Hematopoietic multipotent progenitor cell (in vitro differentiated cells): ENCODE data around the gene ADGRG1. TPM values are rescaled to one million over a fixed set of nuclear protein-coding genes. Genes with fewer than 3 reads are reported as not detected.

ENCODE experiments used
- DNase-seq, 3 donors: peaks; one replicate each; pipeline ENCODE4 v3.0.0-alpha.2; 2011 to 2015; ENCODE audit warnings: low read depth in 2 of 3, low spot score in 2 of 3
- total RNA-seq: library from RNA; depleted of rRNA; stranded (reverse); fragments of >200 nt; gene quantifications from one replicate; pipeline ENCODE4 v1.2.3, GENCODE V29; 2012

ADGRG1 gene
- total RNA-seq, 1 donor: 93.2 TPM

DNA sequence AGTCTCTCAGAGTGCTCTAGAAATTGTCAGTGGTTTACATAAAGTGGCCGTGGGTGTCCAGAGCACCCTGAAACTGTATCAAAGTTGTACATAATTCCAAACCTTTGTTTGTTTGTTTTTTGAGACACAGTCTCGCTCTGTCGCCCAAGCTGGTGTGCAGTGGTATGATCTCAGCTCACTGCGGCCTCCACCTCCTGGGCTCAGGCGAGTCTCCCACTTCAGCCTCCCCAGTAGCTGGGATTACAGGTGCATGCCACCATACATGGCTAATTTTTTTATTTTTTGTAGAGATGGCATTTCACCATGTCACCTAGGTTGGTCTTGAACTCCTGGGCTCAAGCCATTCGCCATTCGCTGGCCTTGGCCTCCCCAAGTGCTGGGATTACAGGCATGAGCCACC is 24.3 kb upstream of the ADGRG1 start:
- no peak for DNase-seq

DNA sequence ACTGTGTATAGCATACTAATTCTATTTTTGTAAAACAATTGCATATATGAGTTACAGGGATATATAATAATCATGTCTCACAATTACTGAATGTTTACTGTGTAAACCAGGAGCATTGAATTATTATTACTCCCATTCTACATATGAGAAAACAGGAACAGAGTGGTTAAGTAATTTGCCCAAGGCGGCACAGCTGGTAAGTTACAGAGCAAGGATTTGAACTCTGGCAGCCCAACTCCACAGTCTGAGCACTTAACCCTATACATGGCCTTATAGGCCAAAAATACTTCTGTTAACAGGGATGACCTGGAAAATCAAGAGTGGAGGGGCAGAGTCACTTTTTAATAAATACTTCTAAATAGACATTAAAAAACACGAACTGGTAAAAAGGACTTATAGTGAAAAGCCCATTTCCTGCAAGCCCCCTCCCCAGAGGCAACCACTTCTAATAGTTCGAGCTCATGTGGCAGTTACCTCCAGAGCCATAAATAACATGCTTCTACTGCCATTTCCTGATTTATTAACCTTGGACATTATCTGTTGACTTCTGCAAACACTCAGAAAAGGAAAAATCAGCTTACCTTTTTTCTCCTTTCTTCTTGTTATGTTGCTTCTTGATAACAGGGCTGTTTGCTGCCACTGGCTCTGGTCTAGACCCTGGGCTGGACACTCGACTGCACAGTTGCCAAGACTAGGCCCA is 22.1 kb upstream of the ADGRG1 start:
- no peak for DNase-seq

DNA sequence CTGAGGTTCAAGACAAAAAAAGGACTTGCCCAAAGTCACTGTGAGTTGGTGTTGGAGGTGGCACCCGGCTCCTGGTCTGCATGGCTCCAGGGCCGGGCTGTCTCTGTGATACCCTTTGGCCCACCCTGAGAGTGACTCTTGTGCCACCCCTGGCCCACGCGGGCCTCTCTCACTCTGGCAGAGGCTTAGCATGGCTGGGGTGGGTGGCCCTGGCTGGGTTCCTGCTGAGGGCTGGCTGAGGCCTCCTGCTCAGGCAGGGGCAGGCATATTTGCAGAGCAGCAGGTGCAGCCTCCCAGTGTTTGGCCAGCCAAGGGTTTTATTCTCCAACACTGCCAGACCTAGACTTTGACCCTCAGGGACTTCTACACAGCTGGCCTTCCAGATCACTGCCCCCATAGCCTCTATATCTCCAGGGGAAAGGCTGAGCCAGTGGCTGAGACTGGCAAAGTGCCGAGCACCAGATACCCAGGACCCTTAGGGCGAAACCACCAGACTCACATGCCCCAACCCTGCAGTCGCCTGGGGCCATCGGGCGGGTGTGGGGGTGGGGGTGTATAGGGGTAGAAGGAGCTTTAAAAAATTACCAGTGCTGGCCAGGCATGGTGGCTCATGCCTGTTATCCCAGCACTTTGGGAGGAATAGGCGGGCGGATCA is 21.5 kb upstream of the ADGRG1 start:
- DNase-seq: no peak

DNA sequence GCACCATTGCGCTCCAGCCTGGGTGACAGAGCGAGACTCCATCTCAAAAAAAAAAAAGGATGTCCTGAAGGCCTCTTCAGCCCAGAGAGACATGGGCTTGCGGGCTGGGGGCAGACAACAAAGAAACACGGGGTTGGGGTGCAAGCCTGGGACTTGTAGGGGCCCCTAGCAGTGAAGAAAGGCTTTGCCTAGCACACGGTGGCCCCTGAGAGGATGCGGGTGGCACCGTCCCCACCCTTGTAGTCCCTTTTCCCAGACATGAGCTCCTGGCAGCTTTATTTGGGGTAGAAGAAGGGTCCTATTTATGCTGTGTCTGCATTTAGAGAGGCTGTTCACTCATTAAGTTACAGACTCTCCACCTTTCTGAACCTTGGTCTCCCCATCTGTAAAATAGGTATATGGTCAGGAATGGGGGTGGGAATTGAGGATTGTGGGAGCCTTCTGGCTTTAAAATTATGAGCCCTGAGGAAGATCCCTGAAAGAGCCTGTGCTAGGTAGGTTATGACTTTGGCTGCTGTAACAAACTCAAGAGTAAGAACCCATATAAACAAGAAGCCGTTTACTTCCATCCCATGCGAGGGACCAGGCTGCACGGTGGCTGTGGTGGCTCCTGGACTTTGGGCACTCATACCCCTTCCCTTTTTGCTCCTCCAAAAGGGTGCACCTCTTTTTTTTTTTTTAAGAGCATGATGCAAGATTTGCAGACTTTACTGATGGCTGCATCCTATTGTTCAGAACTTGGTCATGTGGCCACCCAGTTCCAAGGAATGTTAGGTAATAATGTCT is 20.6 kb upstream of the ADGRG1 start:
- DNase-seq: no peak

DNA sequence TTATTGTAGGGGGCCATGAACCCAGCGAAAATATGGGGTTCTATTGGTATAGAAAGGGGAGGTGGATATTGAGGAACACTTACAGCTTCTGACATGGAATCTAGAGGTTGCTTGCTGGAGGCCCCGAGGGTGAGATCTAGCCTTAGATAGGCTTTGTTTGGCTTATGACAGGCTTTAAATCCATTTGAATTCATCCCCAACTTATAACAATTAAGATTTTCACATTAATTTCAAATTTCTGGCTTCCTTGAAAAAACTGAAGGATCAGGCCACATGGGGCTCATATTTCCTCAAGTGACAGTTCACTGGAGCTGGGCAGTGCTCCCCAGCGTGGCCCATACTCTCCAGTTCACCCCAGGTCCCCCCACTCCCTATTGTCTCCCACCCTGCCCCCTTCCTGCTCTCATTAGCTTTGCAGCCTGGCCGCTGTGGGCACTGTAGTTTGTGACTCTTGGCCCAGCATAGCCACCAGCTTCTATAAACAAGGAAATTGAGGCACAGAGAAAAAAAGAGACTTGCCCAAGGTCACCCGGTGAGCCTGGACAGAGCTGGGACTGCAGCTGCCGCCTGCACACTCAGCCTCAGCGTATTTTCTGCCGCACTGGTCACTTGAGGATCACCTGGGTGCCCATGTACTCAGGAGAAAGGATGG is 19.8 kb upstream of the ADGRG1 start:
- DNase-seq: no peak

DNA sequence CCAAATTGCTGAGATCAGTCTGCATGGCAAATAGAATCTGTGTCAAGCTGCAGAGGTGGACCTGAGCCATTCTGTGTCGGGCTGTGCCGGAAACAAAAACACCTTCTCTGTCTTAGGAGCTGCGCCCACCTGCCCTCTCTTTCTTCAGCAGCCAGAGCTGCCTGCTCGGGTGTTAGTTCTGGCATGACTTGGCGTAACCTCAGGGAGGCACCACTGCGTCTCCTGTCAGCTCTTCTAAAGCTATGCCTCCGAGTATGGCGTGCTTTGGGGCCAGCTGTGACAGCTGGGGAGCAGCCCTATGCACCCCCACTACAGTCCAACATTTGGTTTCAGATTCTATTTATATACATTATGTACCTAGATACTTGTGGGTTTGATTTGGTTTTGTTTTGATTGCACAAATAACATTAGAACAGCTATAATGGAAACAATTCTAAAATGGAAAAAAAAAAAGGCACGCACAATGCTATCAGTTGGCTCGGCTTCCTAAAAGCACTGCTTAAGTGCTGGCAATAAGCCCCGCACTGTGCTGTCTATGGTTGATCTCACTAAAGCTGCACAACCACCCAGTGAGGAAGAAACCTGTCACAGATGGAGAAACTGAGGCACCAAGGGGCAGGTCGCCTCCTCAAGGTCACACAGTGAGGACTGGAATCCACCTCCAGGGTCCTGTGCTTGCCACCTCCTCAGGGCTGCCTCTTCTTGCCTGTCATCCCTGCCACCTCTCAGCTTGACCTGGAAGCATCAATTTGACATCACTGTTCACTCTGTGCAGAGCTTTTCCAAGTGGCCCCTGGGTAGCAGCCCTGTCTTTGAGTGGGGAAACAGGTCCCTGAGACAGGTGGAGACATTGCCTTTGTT is 18.7 kb upstream of the ADGRG1 start:
- peak in 1 of 3 donors; percentile 86 for DNase-seq

DNA sequence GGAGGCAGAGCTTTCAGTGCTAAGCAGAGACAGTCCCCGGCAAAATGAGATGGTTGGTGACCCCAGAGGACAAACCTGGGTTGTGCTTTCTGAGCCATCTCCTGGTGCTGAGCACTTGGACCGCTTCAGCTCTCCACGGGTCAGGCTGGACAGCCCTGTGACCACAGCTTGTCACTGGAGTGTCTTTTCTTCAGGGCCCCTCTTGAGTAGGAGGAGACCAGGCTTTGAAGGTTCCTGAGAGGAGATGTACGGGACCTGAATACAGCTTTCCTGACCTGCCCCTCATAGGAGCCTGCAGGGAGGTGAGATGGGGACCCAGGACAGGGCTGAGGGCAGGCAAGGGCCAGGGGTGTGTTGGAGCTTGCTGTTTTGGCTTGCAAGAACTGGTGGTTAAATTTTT is 17.8 kb upstream of the ADGRG1 start:
- no peak for DNase-seq

DNA sequence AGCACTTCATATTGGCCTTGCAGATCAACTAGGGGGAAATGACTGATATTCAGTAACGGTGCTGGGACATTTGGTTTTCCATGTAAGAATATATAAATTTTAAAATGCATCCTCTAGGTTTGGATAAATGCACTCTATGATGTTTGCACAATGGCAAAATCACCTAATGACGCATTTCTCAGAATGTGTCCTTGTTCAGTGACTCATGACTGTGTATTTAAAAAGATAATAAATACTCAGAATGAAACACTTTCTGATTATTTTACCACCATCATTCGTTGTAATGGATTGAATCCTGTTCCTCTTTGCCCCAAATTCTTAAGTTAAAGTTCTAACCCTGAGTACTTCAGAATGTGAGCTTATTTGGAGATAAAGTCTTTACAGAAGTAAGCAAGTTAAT is 17.2 kb upstream of the ADGRG1 start:
- no peak for DNase-seq

DNA sequence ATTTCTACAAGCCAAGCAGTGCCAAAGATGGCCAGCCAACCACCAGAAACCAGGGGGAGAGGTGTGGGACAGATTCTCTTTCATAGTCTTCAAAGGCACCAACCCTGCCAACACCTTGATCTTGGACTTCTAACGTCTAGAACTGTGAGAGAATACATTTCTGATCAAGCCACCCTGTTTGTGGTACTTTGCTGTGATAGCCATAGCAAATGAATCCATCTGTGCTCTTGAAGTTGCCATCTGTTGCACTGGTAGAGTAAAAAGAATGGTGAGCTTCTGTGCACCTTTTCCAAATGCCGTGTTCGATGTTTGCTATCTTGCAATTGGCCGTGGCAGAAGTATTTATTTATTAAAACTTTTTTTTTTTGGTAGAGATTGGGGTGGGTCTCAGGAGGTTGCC is 16.7 kb upstream of the ADGRG1 start:
- DNase-seq: no peak

DNA sequence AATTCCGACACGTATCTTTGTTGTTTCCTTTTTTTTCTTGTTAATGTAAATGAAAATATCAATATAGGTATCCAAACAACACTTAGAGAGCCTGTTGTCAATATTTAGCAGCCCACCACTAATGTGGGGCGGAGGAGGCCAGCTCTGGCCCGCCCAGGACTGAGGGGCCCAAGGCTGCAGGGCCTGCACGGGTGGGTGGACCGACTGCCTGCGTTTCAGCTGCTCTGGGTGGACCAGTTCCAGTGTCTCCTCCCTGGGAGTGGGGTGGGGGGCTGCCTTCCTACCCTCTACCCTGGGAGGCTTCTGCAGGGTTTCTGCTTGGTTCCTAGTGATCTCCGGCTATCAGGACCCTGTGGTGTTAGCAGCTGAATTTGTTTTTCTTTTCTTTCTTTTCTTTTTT is 15.9 kb upstream of the ADGRG1 start:
- no peak for DNase-seq

DNA sequence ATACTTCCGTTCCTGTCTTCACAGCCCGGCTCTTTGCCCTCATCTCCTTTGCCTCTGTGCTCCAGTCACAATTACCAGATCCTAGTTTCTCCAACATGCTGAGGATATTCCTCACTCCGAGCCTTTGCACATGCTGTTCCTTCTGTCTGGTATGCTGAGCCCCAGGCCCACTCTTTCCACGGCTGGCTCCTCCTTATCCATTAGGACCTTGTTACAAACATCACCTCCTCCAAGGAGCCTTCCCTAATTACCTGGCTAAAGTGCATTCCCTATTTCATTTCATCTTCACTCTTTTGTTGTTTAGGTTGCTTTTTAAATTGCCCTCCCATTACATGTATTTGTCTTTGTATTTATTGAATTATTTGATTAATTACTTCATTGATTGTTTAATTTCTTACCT is 14.9 kb upstream of the ADGRG1 start:
- DNase-seq: no peak

DNA sequence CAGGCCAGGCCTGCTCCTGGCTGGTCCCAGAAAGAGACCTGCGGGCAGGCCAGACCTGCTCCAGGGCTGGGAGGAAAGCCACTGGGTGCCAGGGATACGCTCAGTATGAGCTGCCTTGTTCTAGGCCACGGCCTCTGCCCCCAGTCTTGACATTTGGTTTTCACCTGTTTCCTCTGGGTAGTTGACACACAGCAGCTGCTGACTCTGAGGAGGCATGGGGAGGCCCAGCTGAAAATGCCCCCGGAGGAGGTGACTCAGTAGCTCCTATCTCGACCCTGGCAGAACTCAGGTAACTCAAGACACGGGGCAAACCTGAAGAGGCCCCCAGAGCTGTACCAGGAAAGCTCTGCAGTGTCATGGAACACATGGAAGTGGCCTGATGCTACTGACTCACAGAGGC is 13.9 kb upstream of the ADGRG1 start:
- no peak for DNase-seq

DNA sequence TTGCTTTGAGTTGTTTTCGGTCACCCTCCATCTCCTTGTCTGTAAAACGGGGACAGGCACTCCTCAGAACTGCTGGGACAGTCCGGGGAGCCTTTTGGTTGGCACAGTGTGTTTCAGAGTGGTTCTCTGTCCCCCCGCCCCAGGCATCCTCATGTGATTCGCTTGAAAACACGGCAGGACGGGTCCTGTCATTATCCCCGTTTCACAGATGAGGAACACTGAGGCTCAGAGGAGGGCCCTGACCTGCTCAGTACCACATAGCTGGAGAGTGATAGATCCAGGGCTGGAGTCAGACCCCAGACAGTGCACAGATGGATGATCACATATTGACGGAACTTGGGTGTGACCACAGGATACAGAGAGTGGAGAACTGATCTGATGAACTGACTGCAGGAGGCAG is 13.5 kb upstream of the ADGRG1 start:
- DNase-seq: no peak

DNA sequence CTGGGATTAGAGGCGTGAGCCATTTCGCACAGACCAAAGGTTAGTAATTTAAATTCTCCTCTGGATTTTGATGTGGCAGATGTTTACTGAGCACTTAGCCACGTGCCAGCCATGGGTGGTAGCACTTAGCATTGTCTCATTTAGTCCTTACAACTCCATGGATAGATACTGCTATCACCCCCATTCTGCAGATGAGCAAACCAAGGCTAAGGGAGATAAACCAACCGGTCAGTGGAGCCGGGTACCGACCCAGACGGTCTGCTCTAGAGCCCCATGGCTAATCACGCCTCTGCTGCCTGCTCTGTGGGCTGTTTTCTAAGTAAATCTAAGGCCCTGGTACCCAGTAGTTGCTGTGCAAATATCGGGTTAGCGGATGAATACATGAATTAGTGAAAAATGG is 12.6 kb upstream of the ADGRG1 start:
- DNase-seq: no peak

DNA sequence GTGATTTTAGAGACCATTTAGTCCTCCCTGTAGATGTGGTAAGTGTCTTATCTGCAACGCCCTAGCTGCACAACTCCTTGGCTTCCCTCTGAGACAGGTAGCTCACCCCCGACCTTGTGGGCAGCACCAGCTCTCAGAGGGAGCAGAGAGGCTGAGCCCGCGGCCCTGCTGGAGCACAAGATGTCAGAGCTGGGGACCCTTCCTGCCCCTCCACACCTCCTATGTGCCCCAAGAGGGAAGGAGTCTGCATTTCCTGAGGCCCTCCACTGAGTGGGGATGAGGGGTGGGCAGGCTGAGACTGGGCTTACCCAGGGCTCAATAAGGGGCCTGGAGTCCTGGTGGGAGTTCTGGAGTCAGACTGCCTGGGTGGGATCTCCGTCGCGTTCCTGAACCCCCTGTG is 12.2 kb upstream of the ADGRG1 start:
- no peak for DNase-seq

DNA sequence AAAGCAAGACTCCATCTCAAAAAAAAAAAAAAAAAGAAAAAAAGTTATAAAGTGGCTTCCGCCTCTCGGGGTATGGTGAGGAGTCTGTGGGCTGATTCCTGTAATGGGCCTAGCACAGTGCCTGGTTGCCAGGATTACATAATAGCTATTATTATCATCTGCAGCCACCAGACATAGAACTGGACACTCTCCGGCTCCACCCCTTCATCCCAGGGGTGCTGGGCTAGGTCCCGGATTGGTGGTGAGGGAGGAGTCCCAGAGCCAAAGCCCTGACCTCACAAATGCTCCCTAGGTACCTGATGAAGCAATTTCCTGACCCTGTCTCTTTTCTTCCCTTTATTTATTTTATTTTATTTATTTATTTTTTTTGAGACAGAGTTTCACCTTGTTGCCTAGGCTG is 11.6 kb upstream of the ADGRG1 start:
- no peak for DNase-seq

DNA sequence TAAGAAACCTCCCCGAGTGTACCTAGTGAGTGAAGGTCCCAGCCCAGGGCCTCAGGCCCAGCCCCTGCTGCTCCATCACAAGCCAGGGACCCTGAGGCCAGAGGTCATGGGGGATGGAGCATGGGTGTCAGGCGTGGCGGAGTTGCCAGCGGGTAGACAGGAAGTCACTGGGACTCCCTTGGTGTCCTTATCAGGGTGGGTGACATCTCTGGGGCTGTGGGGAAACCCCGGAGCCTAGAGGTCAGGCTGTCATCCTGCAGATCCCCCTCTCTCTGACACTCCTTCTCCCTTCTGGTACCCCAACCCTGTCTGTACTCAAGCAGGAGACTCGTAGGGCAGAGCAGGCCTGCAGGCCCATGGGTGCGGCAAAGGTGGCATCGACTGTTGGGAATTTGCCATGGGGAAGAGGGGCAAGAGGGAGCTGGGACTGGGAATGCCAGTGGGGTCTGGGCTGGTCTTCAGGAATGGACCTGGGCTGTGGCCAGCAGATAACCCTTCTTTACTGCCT is 10.8 kb upstream of the ADGRG1 start:
- no peak for DNase-seq

DNA sequence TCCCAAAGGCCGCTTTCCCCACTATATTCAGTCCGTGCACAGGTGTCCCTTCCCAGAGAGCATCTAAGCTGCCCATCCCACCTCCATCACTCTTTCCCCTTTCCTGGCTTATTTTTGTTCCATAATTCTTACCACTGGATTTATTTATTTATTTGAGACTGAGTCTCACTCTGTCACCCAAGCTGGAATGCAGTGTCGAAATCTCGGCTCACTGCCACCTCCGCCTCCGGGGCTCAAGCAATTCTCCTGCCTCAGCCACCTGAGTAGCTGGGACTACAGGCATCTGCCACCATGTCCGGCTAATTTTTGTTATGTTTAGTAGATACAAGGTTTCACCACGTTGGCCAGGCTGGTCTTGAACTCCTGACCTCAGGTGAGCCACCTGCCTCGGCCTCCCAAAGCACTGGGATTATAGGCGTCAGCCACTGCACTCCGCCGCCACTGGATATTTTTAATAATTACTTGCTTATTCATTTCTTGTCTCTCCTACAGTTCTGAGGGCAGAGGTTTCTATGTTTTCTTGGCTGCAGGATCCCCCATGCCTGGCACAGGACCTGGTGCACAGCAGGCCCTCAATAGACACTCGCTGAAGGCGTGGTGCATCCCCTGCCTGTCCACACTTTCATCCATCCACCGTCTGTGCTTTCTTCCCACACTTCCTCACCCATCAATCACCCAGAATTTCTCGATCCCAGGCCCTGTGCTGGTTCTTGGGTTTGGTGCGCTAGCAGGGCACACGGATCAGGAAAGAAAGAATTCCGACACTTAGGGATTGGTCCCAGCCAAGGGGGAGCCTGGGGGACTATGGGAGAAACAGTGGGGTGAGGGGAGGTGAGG is 9.9 kb upstream of the ADGRG1 start:
- no peak for DNase-seq

DNA sequence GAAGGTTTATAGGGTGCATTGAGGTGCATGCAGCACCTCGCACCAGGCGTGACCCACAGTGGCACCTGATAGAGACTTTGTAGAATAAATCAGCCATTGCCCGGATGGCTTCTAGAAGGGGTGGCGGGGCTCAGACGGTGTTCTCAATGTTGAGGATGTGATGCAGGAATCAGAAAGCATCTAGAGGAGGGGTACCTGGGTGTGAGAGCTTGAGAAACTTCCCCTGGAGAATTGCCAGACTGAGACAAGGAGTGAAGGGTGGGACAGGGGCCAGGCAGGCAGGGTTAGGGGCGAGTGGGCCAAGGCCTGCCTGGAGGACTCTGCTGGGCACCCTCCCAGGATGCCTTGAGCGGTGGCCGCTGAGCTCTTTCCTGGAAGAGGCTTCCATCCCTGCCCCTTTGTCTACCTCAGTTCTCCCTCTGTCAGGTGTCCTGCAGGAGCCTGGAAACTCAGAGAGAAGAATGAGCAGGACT is 9.3 kb upstream of the ADGRG1 start:
- DNase-seq: no peak
